ENCODE measurements around the gene FAM114A1. TPM values are rescaled to one million over a fixed set of nuclear protein-coding genes. Genes with fewer than 3 reads are reported as not detected.

Gene FAM114A1
- total RNA-seq, 4 donors from 2014 or later = 87.4 to 164 (median 109) TPM

- TF ChIP-seq CTCF (IDR thresholded peaks at IDR 0.05; ENCODE audit: low read depth) = no peak
Observed at GRCh38 chr4:38957893-38958292, 90.3 kb downstream of the FAM114A1 start.

GRCh38 chr4:38958453-38959190 is 91.0 kb downstream of the FAM114A1 start:
- TF ChIP-seq CTCF (IDR thresholded peaks at IDR 0.05; ENCODE audit: low read depth) = no peak

GRCh38 chr4:38964942-38965775 is 97.6 kb downstream of the FAM114A1 start:
- no peak for TF ChIP-seq CTCF (IDR thresholded peaks at IDR 0.05; ENCODE audit: low read depth)

- no peak for TF ChIP-seq CTCF (IDR thresholded peaks at IDR 0.05; ENCODE audit: low read depth)
Observed at GRCh38 chr4:38965866-38966265, 98.3 kb downstream of the FAM114A1 start.

GRCh38 chr4:38967260-38968095 is 99.9 kb downstream of the FAM114A1 start:
- no peak for TF ChIP-seq CTCF (IDR thresholded peaks at IDR 0.05; ENCODE audit: low read depth)

GRCh38 chr4:38968668-38969067 is 101.1 kb downstream of the FAM114A1 start:
- TF ChIP-seq CTCF (IDR thresholded peaks at IDR 0.05; ENCODE audit: low read depth) = no peak

Data from subcutaneous adipose tissue (tissue), 4 donors.